ENCODE data around the gene ARPC1A.

The ARPC1A gene

GRCh38 chr7:99301496-99301895 lies 24.2 kb upstream of the ARPC1A start:
- Histone ChIP-seq H4K5ac (ENCODE audit: low read length) (no peak overlapping the region), H3K56ac (ENCODE audit: low read length) (no peak overlapping the region), H4K8ac (ENCODE audit: low read depth, low read length) (no peak overlapping the region), H3K27me3 (ENCODE audit: insufficient read depth, low read length, poor library complexity) (no peaks in the 10 kb centered on the region), H3K18ac (ENCODE audit: low read length) (no peak overlapping the region), H2BK5ac (ENCODE audit: low read length) (no peak overlapping the region), H3K23ac (ENCODE audit: low read length) (no peak overlapping the region), H3K4me2 (ENCODE audit: low read length) (no peak overlapping the region), H2AK5ac (ENCODE audit: low read length) (no peak overlapping the region), H3K4me3 (ENCODE audit: low read length) (no peak overlapping the region), H3K79me2 (ENCODE audit: control insufficient read depth, insufficient read depth, low read length) (no peaks in the 10 kb centered on the region), H3K9ac (ENCODE audit: low read length) (no peak overlapping the region), H3K79me1 (ENCODE audit: low read length) (no peaks in the 10 kb centered on the region), H3K4ac (ENCODE audit: low read depth, low read length) (no peak overlapping the region), H3K36me3 (ENCODE audit: control insufficient read depth, insufficient read depth, low read length) (no peaks in the 10 kb centered on the region), H3K4me1 (ENCODE audit: control insufficient read depth, low read depth, low read length) (no peaks in the 10 kb centered on the region), H3K27ac (ENCODE audit: low read depth, low read length) (no peak overlapping the region), H2BK120ac (ENCODE audit: low read depth, low read length) (no peak overlapping the region), H2BK15ac (replicated peaks; ENCODE audit: low read depth) (no peak overlapping the region)
- DNase-seq, result no peak
- no CpG with 5 or more reads among the region's 19 CpGs for WGBS (ENCODE audit: extremely low coverage, insufficient coverage, low lambda C conversion rate)

- H2BK5ac ChIP-seq (ENCODE audit: low read length), result no peak overlapping the region
- no peak overlapping the region for H3K9ac ChIP-seq (ENCODE audit: low read length)
- H4K5ac ChIP-seq (ENCODE audit: low read length), result no peak overlapping the region
- no peaks in the 10 kb centered on the region for H3K79me2 ChIP-seq (ENCODE audit: control insufficient read depth, insufficient read depth, low read length)
- H3K4ac ChIP-seq (ENCODE audit: low read depth, low read length), result no peak overlapping the region
- H3K56ac ChIP-seq (ENCODE audit: low read length), result no peak overlapping the region
- no peak overlapping the region for H4K8ac ChIP-seq (ENCODE audit: low read depth, low read length)
- H2AK5ac ChIP-seq (ENCODE audit: low read length), result no peak overlapping the region
- no peak overlapping the region for H3K27ac ChIP-seq (ENCODE audit: low read depth, low read length)
- no peak overlapping the region for H3K4me3 ChIP-seq (ENCODE audit: low read length)
- H3K4me1 ChIP-seq (ENCODE audit: control insufficient read depth, low read depth, low read length), result no peaks in the 10 kb centered on the region
- H3K18ac ChIP-seq (ENCODE audit: low read length), result no peak overlapping the region
- H3K4me2 ChIP-seq (ENCODE audit: low read length), result no peak overlapping the region
- no peaks in the 10 kb centered on the region for H3K27me3 ChIP-seq (ENCODE audit: insufficient read depth, low read length, poor library complexity)
- DNase-seq, result no peak
- H2BK120ac ChIP-seq (ENCODE audit: low read depth, low read length), result no peak overlapping the region
- H2BK15ac ChIP-seq (replicated peaks; ENCODE audit: low read depth), result no peak overlapping the region
- WGBS (ENCODE audit: extremely low coverage, insufficient coverage, low lambda C conversion rate), result no CpG with 5 or more reads among the region's 16 CpGs
- H3K36me3 ChIP-seq (ENCODE audit: control insufficient read depth, insufficient read depth, low read length), result no peaks in the 10 kb centered on the region
- H3K23ac ChIP-seq (ENCODE audit: low read length), result no peak overlapping the region
- no peaks in the 10 kb centered on the region for H3K79me1 ChIP-seq (ENCODE audit: low read length)
Measured at GRCh38 chr7:99305473-99306260, 20.0 kb upstream of the ARPC1A start.

GRCh38 chr7:99308461-99309074 lies 17.1 kb upstream of the ARPC1A start:
- Histone ChIP-seq H2AK5ac (ENCODE audit: low read length) (no peak overlapping the region), H4K5ac (ENCODE audit: low read length) (no peak overlapping the region), H3K27ac (ENCODE audit: low read depth, low read length) (no peak overlapping the region), H2BK15ac (replicated peaks; ENCODE audit: low read depth) (no peak overlapping the region), H2BK120ac (ENCODE audit: low read depth, low read length) (no peak overlapping the region), H3K9ac (ENCODE audit: low read length) (no peak overlapping the region), H3K23ac (ENCODE audit: low read length) (no peak overlapping the region), H3K4me3 (ENCODE audit: low read length) (no peak overlapping the region), H3K4me1 (ENCODE audit: control insufficient read depth, low read depth, low read length) (no peaks in the 10 kb centered on the region), H3K79me2 (ENCODE audit: control insufficient read depth, insufficient read depth, low read length) (no peaks in the 10 kb centered on the region), H2BK5ac (ENCODE audit: low read length) (no peak overlapping the region), H3K56ac (ENCODE audit: low read length) (no peak overlapping the region), H3K4me2 (ENCODE audit: low read length) (no peak overlapping the region), H3K79me1 (ENCODE audit: low read length) (no peaks in the 10 kb centered on the region), H3K18ac (ENCODE audit: low read length) (no peak overlapping the region), H4K8ac (ENCODE audit: low read depth, low read length) (no peak overlapping the region), H3K4ac (ENCODE audit: low read depth, low read length) (no peak overlapping the region), H3K27me3 (ENCODE audit: insufficient read depth, low read length, poor library complexity) (no peaks in the 10 kb centered on the region), H3K36me3 (ENCODE audit: control insufficient read depth, insufficient read depth, low read length) (no peaks in the 10 kb centered on the region)
- no CpG with 5 or more reads among the region's 7 CpGs for WGBS (ENCODE audit: extremely low coverage, insufficient coverage, low lambda C conversion rate)
- no peak for DNase-seq

GRCh38 chr7:99309111-99309510 lies 16.6 kb upstream of the ARPC1A start:
- no peak overlapping the region for H4K8ac ChIP-seq (ENCODE audit: low read depth, low read length)
- no peaks in the 10 kb centered on the region for H3K27me3 ChIP-seq (ENCODE audit: insufficient read depth, low read length, poor library complexity)
- no CpG with 5 or more reads among the region's 7 CpGs for WGBS (ENCODE audit: extremely low coverage, insufficient coverage, low lambda C conversion rate)
- H3K79me2 ChIP-seq (ENCODE audit: control insufficient read depth, insufficient read depth, low read length), result no peaks in the 10 kb centered on the region
- no peak overlapping the region for H3K23ac ChIP-seq (ENCODE audit: low read length)
- no peak overlapping the region for H3K27ac ChIP-seq (ENCODE audit: low read depth, low read length)
- no peak overlapping the region for H3K56ac ChIP-seq (ENCODE audit: low read length)
- no peak overlapping the region for H3K9ac ChIP-seq (ENCODE audit: low read length)
- no peak overlapping the region for H3K4ac ChIP-seq (ENCODE audit: low read depth, low read length)
- DNase-seq, result no peak
- H3K4me3 ChIP-seq (ENCODE audit: low read length), result no peak overlapping the region
- no peak overlapping the region for H2BK15ac ChIP-seq (replicated peaks; ENCODE audit: low read depth)
- no peak overlapping the region for H3K18ac ChIP-seq (ENCODE audit: low read length)
- no peak overlapping the region for H2BK5ac ChIP-seq (ENCODE audit: low read length)
- no peak overlapping the region for H2AK5ac ChIP-seq (ENCODE audit: low read length)
- H3K4me2 ChIP-seq (ENCODE audit: low read length), result no peak overlapping the region
- H3K4me1 ChIP-seq (ENCODE audit: control insufficient read depth, low read depth, low read length), result no peaks in the 10 kb centered on the region
- no peak overlapping the region for H4K5ac ChIP-seq (ENCODE audit: low read length)
- H2BK120ac ChIP-seq (ENCODE audit: low read depth, low read length), result no peak overlapping the region
- no peaks in the 10 kb centered on the region for H3K36me3 ChIP-seq (ENCODE audit: control insufficient read depth, insufficient read depth, low read length)
- no peaks in the 10 kb centered on the region for H3K79me1 ChIP-seq (ENCODE audit: low read length)

- WGBS (ENCODE audit: extremely low coverage, insufficient coverage, low lambda C conversion rate), result no CpG with 5 or more reads among the region's 4 CpGs
Measured at GRCh38 chr7:99310004-99310403, 15.7 kb upstream of the ARPC1A start.

More at GRCh38 chr7:99310004-99310403, 15.7 kb upstream of the ARPC1A start:
- no peak overlapping the region for H3K27ac ChIP-seq (ENCODE audit: low read depth, low read length)
- DNase-seq, result no peak
- H3K79me1 ChIP-seq (ENCODE audit: low read length), result no peaks in the 10 kb centered on the region
- no peaks in the 10 kb centered on the region for H3K36me3 ChIP-seq (ENCODE audit: control insufficient read depth, insufficient read depth, low read length)
- H4K5ac ChIP-seq (ENCODE audit: low read length), result no peak overlapping the region
- H3K79me2 ChIP-seq (ENCODE audit: control insufficient read depth, insufficient read depth, low read length), result no peaks in the 10 kb centered on the region
- H3K27me3 ChIP-seq (ENCODE audit: insufficient read depth, low read length, poor library complexity), result no peaks in the 10 kb centered on the region
- H4K8ac ChIP-seq (ENCODE audit: low read depth, low read length), result no peak overlapping the region
- no peak overlapping the region for H3K23ac ChIP-seq (ENCODE audit: low read length)
- H3K4ac ChIP-seq (ENCODE audit: low read depth, low read length), result no peak overlapping the region
- no peaks in the 10 kb centered on the region for H3K4me1 ChIP-seq (ENCODE audit: control insufficient read depth, low read depth, low read length)
- no peak overlapping the region for H3K56ac ChIP-seq (ENCODE audit: low read length)
- H2AK5ac ChIP-seq (ENCODE audit: low read length), result no peak overlapping the region
- no peak overlapping the region for H2BK15ac ChIP-seq (replicated peaks; ENCODE audit: low read depth)
- no peak overlapping the region for H3K4me2 ChIP-seq (ENCODE audit: low read length)
- H3K4me3 ChIP-seq (ENCODE audit: low read length), result no peak overlapping the region
- H2BK120ac ChIP-seq (ENCODE audit: low read depth, low read length), result no peak overlapping the region
- no peak overlapping the region for H3K9ac ChIP-seq (ENCODE audit: low read length)
- no peak overlapping the region for H3K18ac ChIP-seq (ENCODE audit: low read length)
- H2BK5ac ChIP-seq (ENCODE audit: low read length), result no peak overlapping the region
